Panc1 (cell line): ENCODE measurements around the gene ZBTB43. TPM values are rescaled to one million over a fixed set of nuclear protein-coding genes. Genes with fewer than 3 reads are reported as not detected.

Experiments used
- ATAC-seq: fragments of 200-7000 bp; cut with Tn5 transposase; 2 replicates; pipeline ENCODE4 v1.9.1; 2020; ENCODE audit warnings: mild to moderate bottlenecking, moderate library complexity
- BruUV-seq: library from RNA; stranded (reverse); fragments of 400-500 nt; replicated peaks from 2 replicates; lab custom pipeline; 2021; lab: Mats Ljungman, UMichigan
- CTCF ChIA-PET: fragments of 300-600 bp; sonication (Branson Sonifier 250); formaldehyde crosslinking; loops from one replicate; lab custom pipeline; 2022; ENCODE audit warnings: antibody characterized with exemption; lab: Charles Lee
- POLR2A ChIA-PET: fragments of 300-600 bp; sonication (Branson Sonifier 250); formaldehyde crosslinking; loops from one replicate; lab custom pipeline; 2022; ENCODE audit warnings: antibody characterized with exemption; lab: Charles Lee
- DNase-seq: peaks from one replicate; pipeline ENCODE4 v3.0.0-alpha.2; 2010; ENCODE audit warnings: low read depth, low spot score
- H3K27ac ChIP-seq: 2 replicates; pipeline ENCODE4 v1.5.1; 2011; ENCODE audit warnings: mild to moderate bottlenecking, low read length, inconsistent platforms
- H3K27me3 ChIP-seq: fragments of 200-500 bp; sonication (Bioruptor generic); 2 replicates; pipeline ENCODE4 v1.6.0; 2014; ENCODE audit warnings: low read length, inconsistent platforms; ENCODE audit not compliant: control insufficient read depth, insufficient read depth
- H3K36me3 ChIP-seq: fragments of 200-500 bp; sonication (Bioruptor generic); 2 replicates; pipeline ENCODE4 v1.5.1; 2014; ENCODE audit warnings: inconsistent platforms, mild to moderate bottlenecking, low read length, moderate library complexity; ENCODE audit not compliant: control insufficient read depth, insufficient read depth
- H3K4me1 ChIP-seq: 2 replicates; pipeline ENCODE4 v1.5.1; 2011; ENCODE audit warnings: inconsistent platforms, mild to moderate bottlenecking, low read length, moderate library complexity; ENCODE audit not compliant: control insufficient read depth, insufficient read depth
- H3K4me3 ChIP-seq, 2 experiments: 2 replicates each; pipeline ENCODE4 v1.5.1; 2011 to 2012; ENCODE audit warnings: low read depth in 2 of 2, low read length in 2 of 2, mild to moderate bottlenecking in 2 of 2, inconsistent platforms in 1 of 2, moderate library complexity in 1 of 2
- H3K9me3 ChIP-seq: fragments of 200-500 bp; sonication (Bioruptor generic); 2 replicates; pipeline ENCODE4 v1.5.1; 2014; ENCODE audit warnings: low read depth, mild to moderate bottlenecking, inconsistent platforms, low read length, moderate library complexity; ENCODE audit not compliant: control insufficient read depth, insufficient read depth
- CTCF ChIP-seq: fragments of 450-650 bp; IDR thresholded peaks from 2 replicates; pipeline ENCODE4 v1.5.1; 2017; ENCODE audit warnings: mild to moderate bottlenecking
- POLR2AphosphoS5 ChIP-seq: IDR thresholded peaks from 2 replicates; pipeline ENCODE4 v1.6.1; 2012; ENCODE audit warnings: mild to moderate bottlenecking, low read depth, low read length, moderate library complexity
- SIN3A ChIP-seq: IDR thresholded peaks from 2 replicates; pipeline ENCODE4 v1.6.1; 2012; ENCODE audit warnings: low read depth, mild to moderate bottlenecking, low read length, moderate library complexity, borderline replicate concordance; ENCODE audit not compliant: insufficient read depth
- TCF7L2 ChIP-seq: IDR thresholded peaks from 2 replicates; pipeline ENCODE4 v1.6.1; 2011; ENCODE audit warnings: mild to moderate bottlenecking, low read depth, low read length, inconsistent platforms
- in situ Hi-C: cut with HindIII; loops from 2 replicates; pipeline ENCODE4 v1.10.0; 2016; ENCODE audit warnings: low sequenced_read_pairs, low pct_unique_long_range_greater_than_20kb
- intact Hi-C: fragments of 100-400 bp; cut with micrococcal nuclease; formaldehyde crosslinking; loops from one replicate; pipeline ENCODE4 v1.10.0; 2022; ENCODE audit not compliant: unreplicated experiment
- total RNA-seq: library from RNA; stranded (reverse); gene quantifications from one replicate; pipeline ENCODE4 v1.2.1, GENCODE V29; 2021; ENCODE audit not compliant: unreplicated experiment
- TF ChIP-seq, protein P1 (sequence below), 2 experiments: IDR thresholded peaks; 2 replicates each; pipeline ENCODE4 v1.6.1; 2011 to 2012; ENCODE audit warnings: low read depth in 2 of 2, control low read depth in 1 of 2, low read length in 1 of 2, mild to moderate bottlenecking in 1 of 2, moderate library complexity in 1 of 2; ENCODE audit not compliant: insufficient read depth in 1 of 2

The ZBTB43 gene
- total RNA-seq, 1 experiment from 2014 or later, result 9.7 TPM

- TF ChIP-seq TCF7L2 (no peak), SIN3A (no peak), CTCF (no peak)
- POLR2A ChIA-PET, result no interaction called here
- no peaks in the 10 kb centered on the region for H3K9me3 ChIP-seq
- no peaks in the 10 kb centered on the region for H3K27me3 ChIP-seq
- in situ Hi-C loops, result no loop called here
- ATAC-seq (no peak), DNase-seq (no peak)
- no peaks in the 10 kb centered on the region for H3K4me1 ChIP-seq
- intact Hi-C loops, result no loop called here
- CTCF ChIA-PET, result no interaction called here
- H3K27ac ChIP-seq, result no peak overlapping the region
- no peak overlapping the region for H3K4me3 ChIP-seq
- H3K36me3 ChIP-seq, result no peaks in the 10 kb centered on the region
- BruUV-seq, result no TSS peak
Measured at GRCh38 chr9:126842977-126843799, 38.3 kb downstream of the ZBTB43 start.

GRCh38 chr9:126844085-126844484 lies 39.2 kb downstream of the ZBTB43 start:
- BruUV-seq, result no TSS peak
- in situ Hi-C loops, result no loop called here
- Histone ChIP-seq H3K27ac (no peak overlapping the region), H3K9me3 (no peaks in the 10 kb centered on the region), H3K27me3 (no peaks in the 10 kb centered on the region), H3K4me1 (no peaks in the 10 kb centered on the region), H3K36me3 (no peaks in the 10 kb centered on the region), H3K4me3 (no peak overlapping the region)
- intact Hi-C loops, result no loop called here
- TF ChIP-seq TCF7L2 (no peak), CTCF (no peak), POLR2AphosphoS5 (no peak), SIN3A (no peak)
- TF ChIP-seq, protein P1, sequence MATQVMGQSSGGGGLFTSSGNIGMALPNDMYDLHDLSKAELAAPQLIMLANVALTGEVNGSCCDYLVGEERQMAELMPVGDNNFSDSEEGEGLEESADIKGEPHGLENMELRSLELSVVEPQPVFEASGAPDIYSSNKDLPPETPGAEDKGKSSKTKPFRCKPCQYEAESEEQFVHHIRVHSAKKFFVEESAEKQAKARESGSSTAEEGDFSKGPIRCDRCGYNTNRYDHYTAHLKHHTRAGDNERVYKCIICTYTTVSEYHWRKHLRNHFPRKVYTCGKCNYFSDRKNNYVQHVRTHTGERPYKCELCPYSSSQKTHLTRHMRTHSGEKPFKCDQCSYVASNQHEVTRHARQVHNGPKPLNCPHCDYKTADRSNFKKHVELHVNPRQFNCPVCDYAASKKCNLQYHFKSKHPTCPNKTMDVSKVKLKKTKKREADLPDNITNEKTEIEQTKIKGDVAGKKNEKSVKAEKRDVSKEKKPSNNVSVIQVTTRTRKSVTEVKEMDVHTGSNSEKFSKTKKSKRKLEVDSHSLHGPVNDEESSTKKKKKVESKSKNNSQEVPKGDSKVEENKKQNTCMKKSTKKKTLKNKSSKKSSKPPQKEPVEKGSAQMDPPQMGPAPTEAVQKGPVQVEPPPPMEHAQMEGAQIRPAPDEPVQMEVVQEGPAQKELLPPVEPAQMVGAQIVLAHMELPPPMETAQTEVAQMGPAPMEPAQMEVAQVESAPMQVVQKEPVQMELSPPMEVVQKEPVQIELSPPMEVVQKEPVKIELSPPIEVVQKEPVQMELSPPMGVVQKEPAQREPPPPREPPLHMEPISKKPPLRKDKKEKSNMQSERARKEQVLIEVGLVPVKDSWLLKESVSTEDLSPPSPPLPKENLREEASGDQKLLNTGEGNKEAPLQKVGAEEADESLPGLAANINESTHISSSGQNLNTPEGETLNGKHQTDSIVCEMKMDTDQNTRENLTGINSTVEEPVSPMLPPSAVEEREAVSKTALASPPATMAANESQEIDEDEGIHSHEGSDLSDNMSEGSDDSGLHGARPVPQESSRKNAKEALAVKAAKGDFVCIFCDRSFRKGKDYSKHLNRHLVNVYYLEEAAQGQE (IDR thresholded peaks at IDR 0.05; ENCODE audit: insufficient read depth in 1 of 2, low read depth in 2 of 2, low read length in 1 of 2), result no peak
- CTCF ChIA-PET, result no interaction called here
- POLR2A ChIA-PET, result interaction anchor here (0.7 kb wide), 1 partner anchor 10 kb away, joined by 4 read pairs; no protein-coding TSS in a partner anchor
- ATAC-seq, result no peak
- DNase-seq, result no peak
